ENCODE data around the gene ATP6V1G2.
"Not testable (repeated sequence)": the region's sequence is repeated elsewhere in the genome, so short reads cannot be mapped to it uniquely, and the experiment has no call there.

DNA sequence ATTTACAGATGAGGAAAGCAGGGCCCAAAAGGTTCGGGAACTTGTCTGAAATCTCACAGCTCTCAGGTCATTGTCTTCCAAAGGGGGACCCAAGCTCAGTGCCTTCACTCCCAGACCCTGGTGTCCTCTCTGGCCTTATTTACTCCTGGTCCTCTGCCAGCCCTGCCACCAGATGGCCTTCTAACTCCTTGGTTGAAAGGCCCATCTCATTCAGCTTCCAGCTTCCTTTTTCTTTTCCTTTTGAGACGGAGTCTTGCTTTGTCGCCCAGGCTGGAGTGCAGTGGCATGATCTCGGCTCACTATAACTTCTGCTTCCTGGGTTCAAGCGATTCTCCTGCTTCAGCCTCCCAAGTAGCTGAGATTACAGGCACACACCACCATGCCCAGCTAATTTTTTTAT, 5.0 kb upstream of the ATP6V1G2 start:
- TF ChIP-seq, protein P1, sequence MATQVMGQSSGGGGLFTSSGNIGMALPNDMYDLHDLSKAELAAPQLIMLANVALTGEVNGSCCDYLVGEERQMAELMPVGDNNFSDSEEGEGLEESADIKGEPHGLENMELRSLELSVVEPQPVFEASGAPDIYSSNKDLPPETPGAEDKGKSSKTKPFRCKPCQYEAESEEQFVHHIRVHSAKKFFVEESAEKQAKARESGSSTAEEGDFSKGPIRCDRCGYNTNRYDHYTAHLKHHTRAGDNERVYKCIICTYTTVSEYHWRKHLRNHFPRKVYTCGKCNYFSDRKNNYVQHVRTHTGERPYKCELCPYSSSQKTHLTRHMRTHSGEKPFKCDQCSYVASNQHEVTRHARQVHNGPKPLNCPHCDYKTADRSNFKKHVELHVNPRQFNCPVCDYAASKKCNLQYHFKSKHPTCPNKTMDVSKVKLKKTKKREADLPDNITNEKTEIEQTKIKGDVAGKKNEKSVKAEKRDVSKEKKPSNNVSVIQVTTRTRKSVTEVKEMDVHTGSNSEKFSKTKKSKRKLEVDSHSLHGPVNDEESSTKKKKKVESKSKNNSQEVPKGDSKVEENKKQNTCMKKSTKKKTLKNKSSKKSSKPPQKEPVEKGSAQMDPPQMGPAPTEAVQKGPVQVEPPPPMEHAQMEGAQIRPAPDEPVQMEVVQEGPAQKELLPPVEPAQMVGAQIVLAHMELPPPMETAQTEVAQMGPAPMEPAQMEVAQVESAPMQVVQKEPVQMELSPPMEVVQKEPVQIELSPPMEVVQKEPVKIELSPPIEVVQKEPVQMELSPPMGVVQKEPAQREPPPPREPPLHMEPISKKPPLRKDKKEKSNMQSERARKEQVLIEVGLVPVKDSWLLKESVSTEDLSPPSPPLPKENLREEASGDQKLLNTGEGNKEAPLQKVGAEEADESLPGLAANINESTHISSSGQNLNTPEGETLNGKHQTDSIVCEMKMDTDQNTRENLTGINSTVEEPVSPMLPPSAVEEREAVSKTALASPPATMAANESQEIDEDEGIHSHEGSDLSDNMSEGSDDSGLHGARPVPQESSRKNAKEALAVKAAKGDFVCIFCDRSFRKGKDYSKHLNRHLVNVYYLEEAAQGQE (IDR thresholded peaks at IDR 0.05; ENCODE audit: borderline replicate concordance): not testable (repeated sequence)
- not testable (repeated sequence) for TF ChIP-seq EZH2 (IDR thresholded peaks at IDR 0.05; ENCODE audit: borderline replicate concordance, insufficient read depth, low read length, poor library complexity, severe bottlenecking); EP300 (conservative IDR thresholded peaks at IDR 0.05; ENCODE audit: poor library complexity, severe bottlenecking); MXI1 (conservative IDR thresholded peaks at IDR 0.05; ENCODE audit: poor library complexity, severe bottlenecking); POLR2AphosphoS5 (IDR thresholded peaks at IDR 0.05); TAF1 (IDR thresholded peaks at IDR 0.05; ENCODE audit: low read depth)
- TF ChIP-seq, protein P2, sequence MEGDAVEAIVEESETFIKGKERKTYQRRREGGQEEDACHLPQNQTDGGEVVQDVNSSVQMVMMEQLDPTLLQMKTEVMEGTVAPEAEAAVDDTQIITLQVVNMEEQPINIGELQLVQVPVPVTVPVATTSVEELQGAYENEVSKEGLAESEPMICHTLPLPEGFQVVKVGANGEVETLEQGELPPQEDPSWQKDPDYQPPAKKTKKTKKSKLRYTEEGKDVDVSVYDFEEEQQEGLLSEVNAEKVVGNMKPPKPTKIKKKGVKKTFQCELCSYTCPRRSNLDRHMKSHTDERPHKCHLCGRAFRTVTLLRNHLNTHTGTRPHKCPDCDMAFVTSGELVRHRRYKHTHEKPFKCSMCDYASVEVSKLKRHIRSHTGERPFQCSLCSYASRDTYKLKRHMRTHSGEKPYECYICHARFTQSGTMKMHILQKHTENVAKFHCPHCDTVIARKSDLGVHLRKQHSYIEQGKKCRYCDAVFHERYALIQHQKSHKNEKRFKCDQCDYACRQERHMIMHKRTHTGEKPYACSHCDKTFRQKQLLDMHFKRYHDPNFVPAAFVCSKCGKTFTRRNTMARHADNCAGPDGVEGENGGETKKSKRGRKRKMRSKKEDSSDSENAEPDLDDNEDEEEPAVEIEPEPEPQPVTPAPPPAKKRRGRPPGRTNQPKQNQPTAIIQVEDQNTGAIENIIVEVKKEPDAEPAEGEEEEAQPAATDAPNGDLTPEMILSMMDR (IDR thresholded peaks at IDR 0.05; ENCODE audit: poor library complexity, severe bottlenecking): not testable (repeated sequence)
- peak; percentile 22 for TF ChIP-seq RAD21 (conservative IDR thresholded peaks at IDR 0.05)

Measured in neural cell (in vitro differentiated cells).